A673 (cell line): ENCODE measurements around the gene PLCL1. TPM values are rescaled to one million over a fixed set of nuclear protein-coding genes. Genes with fewer than 3 reads are reported as not detected.
"Not testable (repeated sequence)": the region's sequence is repeated elsewhere in the genome, so short reads cannot be mapped to it uniquely, and the experiment has no call there.

Experiments
- BruUV-seq: library from RNA; stranded (reverse); fragments of 400-500 nt; replicated peaks from 2 replicates; lab custom pipeline; 2021; lab: Mats Ljungman, UMichigan
- CTCF ChIA-PET: fragments of 300-600 bp; sonication (Branson Sonifier 250); formaldehyde crosslinking; loops from one replicate; lab custom pipeline; 2022; ENCODE audit warnings: antibody characterized with exemption; lab: Charles Lee
- POLR2A ChIA-PET: fragments of 300-600 bp; sonication (Branson Sonifier 250); formaldehyde crosslinking; loops from one replicate; lab custom pipeline; 2022; ENCODE audit warnings: antibody characterized with exemption; ENCODE audit not compliant: low non-redundant PET; lab: Charles Lee
- DNase-seq: peaks from one replicate; pipeline ENCODE4 v3.0.0-alpha.2; 2015; ENCODE audit warnings: low spot score
- H3K27ac ChIP-seq: fragments of 200-600 bp; sonication (generic); 2 replicates; pipeline ENCODE4 v1.5.1; 2016; ENCODE audit warnings: mixed run types, low read depth, mild to moderate bottlenecking, mixed read lengths, antibody characterized with exemption, low read length; ENCODE audit not compliant: poor library complexity, severe bottlenecking
- H3K27me3 ChIP-seq: fragments of 200-600 bp; sonication (generic); replicated peaks from 2 replicates; pipeline ENCODE4 v1.6.1; 2017; ENCODE audit warnings: mixed run types, low read depth, mild to moderate bottlenecking, mixed read lengths, antibody characterized with exemption, low read length; ENCODE audit not compliant: insufficient read depth, poor library complexity
- H3K36me3 ChIP-seq: fragments of 200-600 bp; sonication (generic); 2 replicates; pipeline ENCODE4 v1.6.1; 2016; ENCODE audit warnings: mixed run types, mild to moderate bottlenecking, mixed read lengths, antibody characterized with exemption, low read length; ENCODE audit not compliant: insufficient read depth, poor library complexity, severe bottlenecking
- H3K4me1 ChIP-seq: fragments of 200-600 bp; sonication (generic); 2 replicates; pipeline ENCODE4 v1.6.1; 2017; ENCODE audit warnings: mixed run types, mild to moderate bottlenecking, mixed read lengths, antibody characterized with exemption, low read length; ENCODE audit not compliant: insufficient read depth, poor library complexity, severe bottlenecking
- H3K4me3 ChIP-seq: fragments of 200-600 bp; sonication (generic); 2 replicates; pipeline ENCODE4 v1.5.1; 2016; ENCODE audit warnings: low read depth, mixed run types, mild to moderate bottlenecking, mixed read lengths, low read length; ENCODE audit not compliant: poor library complexity, severe bottlenecking
- H3K9me3 ChIP-seq: fragments of 200-600 bp; sonication (generic); 2 replicates; pipeline ENCODE4 v1.6.1; 2016; ENCODE audit warnings: mixed run types, low read depth, mild to moderate bottlenecking, mixed read lengths, antibody characterized with exemption, low read length; ENCODE audit not compliant: poor library complexity, severe bottlenecking
- EZH2 ChIP-seq: fragments of 200-600 bp; sonication (generic); IDR thresholded peaks from 2 replicates; pipeline ENCODE4 v1.6.1; 2017; ENCODE audit warnings: borderline replicate concordance, low read depth, mild to moderate bottlenecking, mixed read lengths, antibody characterized with exemption, low read length; ENCODE audit not compliant: poor library complexity, severe bottlenecking
- intact Hi-C: fragments of 100-400 bp; cut with micrococcal nuclease; formaldehyde crosslinking; loops from one replicate; pipeline ENCODE4 v1.10.0; 2022; ENCODE audit not compliant: unreplicated experiment
- total RNA-seq: library from RNA; stranded (reverse); gene quantifications from 2 replicates; pipeline ENCODE4 v1.2.3, GENCODE V29; 2021
- TF ChIP-seq, protein P1 (sequence below): fragments of 300-800, 200-600 bp; sonication (generic); conservative IDR thresholded peaks from 2 replicates; pipeline ENCODE4 v1.5.1; 2017; ENCODE audit warnings: low read depth, mild to moderate bottlenecking, antibody characterized with exemption, low read length, moderate library complexity, mixed read lengths

The PLCL1 gene
- total RNA-seq, 1 experiment from 2014 or later, result not detected

GRCh38 chr2:198191651-198192050, 387.3 kb downstream of the PLCL1 start:
- Histone ChIP-seq H3K27me3 (no peaks in the 10 kb centered on the region), H3K4me1 (no peaks in the 10 kb centered on the region), H3K4me3 (no peak overlapping the region), H3K9me3 (no peaks in the 10 kb centered on the region), H3K27ac (no peak overlapping the region), H3K36me3 (no peaks in the 10 kb centered on the region)
- CTCF ChIA-PET, result no interaction called here
- DNase-seq, result no peak
- POLR2A ChIA-PET, result no interaction called here
- no TSS peak for BruUV-seq
- no peak for TF ChIP-seq EZH2
- TF ChIP-seq, protein P1, sequence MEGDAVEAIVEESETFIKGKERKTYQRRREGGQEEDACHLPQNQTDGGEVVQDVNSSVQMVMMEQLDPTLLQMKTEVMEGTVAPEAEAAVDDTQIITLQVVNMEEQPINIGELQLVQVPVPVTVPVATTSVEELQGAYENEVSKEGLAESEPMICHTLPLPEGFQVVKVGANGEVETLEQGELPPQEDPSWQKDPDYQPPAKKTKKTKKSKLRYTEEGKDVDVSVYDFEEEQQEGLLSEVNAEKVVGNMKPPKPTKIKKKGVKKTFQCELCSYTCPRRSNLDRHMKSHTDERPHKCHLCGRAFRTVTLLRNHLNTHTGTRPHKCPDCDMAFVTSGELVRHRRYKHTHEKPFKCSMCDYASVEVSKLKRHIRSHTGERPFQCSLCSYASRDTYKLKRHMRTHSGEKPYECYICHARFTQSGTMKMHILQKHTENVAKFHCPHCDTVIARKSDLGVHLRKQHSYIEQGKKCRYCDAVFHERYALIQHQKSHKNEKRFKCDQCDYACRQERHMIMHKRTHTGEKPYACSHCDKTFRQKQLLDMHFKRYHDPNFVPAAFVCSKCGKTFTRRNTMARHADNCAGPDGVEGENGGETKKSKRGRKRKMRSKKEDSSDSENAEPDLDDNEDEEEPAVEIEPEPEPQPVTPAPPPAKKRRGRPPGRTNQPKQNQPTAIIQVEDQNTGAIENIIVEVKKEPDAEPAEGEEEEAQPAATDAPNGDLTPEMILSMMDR, result no peak
- intact Hi-C loops, result no loop called here

- H3K27me3 ChIP-seq, DNase-seq, intact Hi-C loops, H3K4me3 ChIP-seq, H3K36me3 ChIP-seq, H3K4me1 ChIP-seq, BruUV-seq, H3K9me3 ChIP-seq, H3K27ac ChIP-seq, POLR2A ChIA-PET, CTCF ChIA-PET: not testable (repeated sequence)
Observed at GRCh38 chr2:198196556-198196955, 392.2 kb downstream of the PLCL1 start.

Other genes starting within 250 kb of the PLCL1 start
- gene RFTN2, start 129.0 kb upstream of the PLCL1 start, total RNA-seq, result 5.8 and 7.3 TPM in 2 replicates
- 13.2 and 14.6 TPM in 2 replicates for gene MARS2, start 99.2 kb upstream of the PLCL1 start, total RNA-seq
- not detected in 2 replicates for gene BOLL, start 19.3 kb upstream of the PLCL1 start, total RNA-seq